Stimulated activated CD8-positive, alpha-beta memory T cell treated with anti-CD3 and anti-CD28 coated beads, Interleukin-7, amount 100 ng/mL, for 24 hours (primary cell): ENCODE measurements around the gene ROBO4.
A peak's percentile ranks its signal among the peaks of the same experiment; 100 is the strongest.

Experiments used
- DNase-seq: peaks from one replicate; pipeline ENCODE4 v3.0.0-alpha.2; 2020; ENCODE audit warnings: low read depth

Gene ROBO4

GRCh38 chr11:124889191-124890091 lies 8.2 kb downstream of the ROBO4 start:
- no peak for DNase-seq

GRCh38 chr11:124887667-124888013 lies 10.0 kb downstream of the ROBO4 start:
- no peak for DNase-seq

- DNase-seq = no peak
Measured at GRCh38 chr11:124886978-124887666, 10.5 kb downstream of the ROBO4 start.

GRCh38 chr11:124886476-124886875 lies 11.2 kb downstream of the ROBO4 start:
- no peak for DNase-seq

GRCh38 chr11:124884869-124885479 lies 12.7 kb downstream of the ROBO4 start:
- no peak for DNase-seq

- no peak for DNase-seq
Measured at GRCh38 chr11:124884340-124884739, 13.3 kb downstream of the ROBO4 start.

GRCh38 chr11:124882339-124883071 lies 15.2 kb downstream of the ROBO4 start:
- no peak for DNase-seq

- no peak for DNase-seq
Measured at GRCh38 chr11:124880958-124881357, 16.7 kb downstream of the ROBO4 start.

- DNase-seq = no peak
Measured at GRCh38 chr11:124880290-124880611, 17.4 kb downstream of the ROBO4 start.

GRCh38 chr11:124879493-124880289 lies 18.0 kb downstream of the ROBO4 start:
- no peak for DNase-seq

GRCh38 chr11:124878759-124879492 lies 18.7 kb downstream of the ROBO4 start:
- DNase-seq = no peak

- no peak for DNase-seq
Measured at GRCh38 chr11:124877910-124878758, 19.5 kb downstream of the ROBO4 start.

- DNase-seq = no peak
Measured at GRCh38 chr11:124877631-124877909, 20.1 kb downstream of the ROBO4 start.

- no peak for DNase-seq
Measured at GRCh38 chr11:124876818-124877630, 20.6 kb downstream of the ROBO4 start.

- peak; percentile 50 for DNase-seq
Measured at GRCh38 chr11:124875943-124876817, 21.5 kb downstream of the ROBO4 start.

- DNase-seq = no peak
Measured at GRCh38 chr11:124875401-124875800, 22.3 kb downstream of the ROBO4 start.

- no peak for DNase-seq
Measured at GRCh38 chr11:124874571-124875255, 23.0 kb downstream of the ROBO4 start.

- no peak for DNase-seq
Measured at GRCh38 chr11:124873951-124874350, 23.7 kb downstream of the ROBO4 start.
